ENCODE measurements around the gene CASP3.

GRCh38 chr4:184588893-184589292, 60.4 kb downstream of the CASP3 start:
- TF ChIP-seq, protein P1, sequence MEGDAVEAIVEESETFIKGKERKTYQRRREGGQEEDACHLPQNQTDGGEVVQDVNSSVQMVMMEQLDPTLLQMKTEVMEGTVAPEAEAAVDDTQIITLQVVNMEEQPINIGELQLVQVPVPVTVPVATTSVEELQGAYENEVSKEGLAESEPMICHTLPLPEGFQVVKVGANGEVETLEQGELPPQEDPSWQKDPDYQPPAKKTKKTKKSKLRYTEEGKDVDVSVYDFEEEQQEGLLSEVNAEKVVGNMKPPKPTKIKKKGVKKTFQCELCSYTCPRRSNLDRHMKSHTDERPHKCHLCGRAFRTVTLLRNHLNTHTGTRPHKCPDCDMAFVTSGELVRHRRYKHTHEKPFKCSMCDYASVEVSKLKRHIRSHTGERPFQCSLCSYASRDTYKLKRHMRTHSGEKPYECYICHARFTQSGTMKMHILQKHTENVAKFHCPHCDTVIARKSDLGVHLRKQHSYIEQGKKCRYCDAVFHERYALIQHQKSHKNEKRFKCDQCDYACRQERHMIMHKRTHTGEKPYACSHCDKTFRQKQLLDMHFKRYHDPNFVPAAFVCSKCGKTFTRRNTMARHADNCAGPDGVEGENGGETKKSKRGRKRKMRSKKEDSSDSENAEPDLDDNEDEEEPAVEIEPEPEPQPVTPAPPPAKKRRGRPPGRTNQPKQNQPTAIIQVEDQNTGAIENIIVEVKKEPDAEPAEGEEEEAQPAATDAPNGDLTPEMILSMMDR (IDR thresholded peaks at IDR 0.05) = no peak
- no peak for TF ChIP-seq POLR2A (IDR thresholded peaks at IDR 0.05)

All from adrenal gland (tissue), 5 donors.